ENCODE measurements around the gene SSR3. TPM values are rescaled to one million over a fixed set of nuclear protein-coding genes. Genes with fewer than 3 reads are reported as not detected.

SSR3 gene
- total RNA-seq, 2 experiments from 2014 or later: 63.3 to 158 TPM

DNA sequence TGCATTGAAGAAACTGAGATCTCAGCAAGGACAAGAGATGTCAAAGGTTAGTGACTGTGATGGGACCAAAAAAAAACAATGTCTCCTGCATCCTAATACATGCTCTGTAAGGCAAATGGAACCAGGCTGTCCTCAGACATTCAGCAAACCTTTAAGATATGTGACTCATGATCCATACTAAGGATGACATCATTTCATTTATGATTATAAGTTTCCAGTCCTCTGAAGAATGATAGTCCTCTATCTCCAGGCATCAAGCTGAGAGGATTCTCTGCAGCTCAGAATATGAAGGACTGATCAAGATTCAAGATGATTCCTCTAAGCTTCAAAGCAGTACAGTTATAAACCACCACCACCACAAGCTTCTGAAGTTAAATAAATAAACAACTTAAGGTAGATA, 47.6 kb downstream of the SSR3 start:
- TF ChIP-seq EZH2phosphoT487 (IDR thresholded peaks at IDR 0.05; ENCODE audit: borderline replicate concordance, low read depth, low read length): no peak
- TF ChIP-seq, protein P1, sequence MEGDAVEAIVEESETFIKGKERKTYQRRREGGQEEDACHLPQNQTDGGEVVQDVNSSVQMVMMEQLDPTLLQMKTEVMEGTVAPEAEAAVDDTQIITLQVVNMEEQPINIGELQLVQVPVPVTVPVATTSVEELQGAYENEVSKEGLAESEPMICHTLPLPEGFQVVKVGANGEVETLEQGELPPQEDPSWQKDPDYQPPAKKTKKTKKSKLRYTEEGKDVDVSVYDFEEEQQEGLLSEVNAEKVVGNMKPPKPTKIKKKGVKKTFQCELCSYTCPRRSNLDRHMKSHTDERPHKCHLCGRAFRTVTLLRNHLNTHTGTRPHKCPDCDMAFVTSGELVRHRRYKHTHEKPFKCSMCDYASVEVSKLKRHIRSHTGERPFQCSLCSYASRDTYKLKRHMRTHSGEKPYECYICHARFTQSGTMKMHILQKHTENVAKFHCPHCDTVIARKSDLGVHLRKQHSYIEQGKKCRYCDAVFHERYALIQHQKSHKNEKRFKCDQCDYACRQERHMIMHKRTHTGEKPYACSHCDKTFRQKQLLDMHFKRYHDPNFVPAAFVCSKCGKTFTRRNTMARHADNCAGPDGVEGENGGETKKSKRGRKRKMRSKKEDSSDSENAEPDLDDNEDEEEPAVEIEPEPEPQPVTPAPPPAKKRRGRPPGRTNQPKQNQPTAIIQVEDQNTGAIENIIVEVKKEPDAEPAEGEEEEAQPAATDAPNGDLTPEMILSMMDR (conservative IDR thresholded peaks at IDR 0.05; ENCODE audit: low read length): no peak
- no peak for DNase-seq (ENCODE audit: low spot score)
- Histone ChIP-seq H3K4me3 (ENCODE audit: low read depth, low read length, poor library complexity, severe bottlenecking) (no peak overlapping the region), H4K20me1 (ENCODE audit: insufficient read depth, low read length) (no peaks in the 10 kb centered on the region), H3K9me3 (ENCODE audit: low read length) (no peaks in the 10 kb centered on the region), H3K27ac (ENCODE audit: low read depth, low read length, poor library complexity, severe bottlenecking) (no peak overlapping the region), H3K4me2 (ENCODE audit: low read length) (no peak overlapping the region), H3K36me3 (ENCODE audit: insufficient read depth, low read length) (no peaks in the 10 kb centered on the region), H3K4me1 (ENCODE audit: insufficient read depth, low read length, poor library complexity, severe bottlenecking) (peaks cover 6% of the 10 kb centered on the region), H2AFZ (ENCODE audit: low read length) (no peak overlapping the region), H3K79me2 (ENCODE audit: insufficient read depth, low read depth, low read length) (no peaks in the 10 kb centered on the region), H3K9me2 (ENCODE audit: insufficient read depth, low read length) (0 out of 2 replicates have a peak, but pooled peaks cover 3% of the 10 kb centered on the region)
- POLR2A ChIA-PET: interaction anchor here (0.6 to 1.6 kb wide), 3 partner anchors 21 to 718 kb away, joined by 4 to 5 read pairs (median 5); no protein-coding TSS in a partner anchor
- no TSS peak for BruUV-seq (replicated peaks)
- CTCF ChIA-PET (ENCODE audit: unreplicated experiment): no interaction called here
- intact Hi-C loops (cut with micrococcal nuclease; ENCODE audit: unreplicated experiment): loop anchor here (5.0 kb wide), 1 partner anchor 120 kb away; no protein-coding TSS in a partner anchor

DNA sequence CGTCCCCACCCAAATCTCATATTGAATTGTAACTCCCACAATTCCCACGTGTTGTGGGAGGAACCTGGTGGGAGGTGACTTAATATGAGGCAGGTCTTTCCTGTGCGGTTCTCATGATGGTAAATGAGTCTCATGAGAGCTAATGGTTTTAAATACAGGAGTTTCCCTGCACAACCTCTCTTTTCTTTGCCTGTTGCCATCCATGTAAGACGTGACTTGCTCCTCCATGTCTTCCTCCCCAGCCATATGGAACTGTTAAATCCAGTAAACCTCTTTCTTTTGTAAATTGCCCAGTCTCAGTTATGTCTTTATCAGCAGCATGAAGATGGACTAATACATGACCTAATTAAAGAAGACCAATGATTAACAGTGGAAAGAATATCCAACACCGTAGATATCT, 56.6 kb downstream of the SSR3 start:
- intact Hi-C loops (cut with micrococcal nuclease; ENCODE audit: unreplicated experiment): no loop called here
- no peaks in the 10 kb centered on the region for H3K36me3 ChIP-seq (ENCODE audit: insufficient read depth, low read length)
- H3K27ac ChIP-seq (ENCODE audit: low read depth, low read length, poor library complexity, severe bottlenecking): no peak overlapping the region
- H3K4me3 ChIP-seq (ENCODE audit: low read depth, low read length, poor library complexity, severe bottlenecking): no peak overlapping the region
- peaks cover 21% of the 10 kb centered on the region; the same call in 1 of the 2 replicates for H3K9me3 ChIP-seq (ENCODE audit: low read length)
- H2AFZ ChIP-seq (ENCODE audit: low read length): no peak overlapping the region
- DNase-seq (ENCODE audit: low spot score): no peak
- H3K4me2 ChIP-seq (ENCODE audit: low read length): no peak overlapping the region
- ChIA-PET CTCF (ENCODE audit: unreplicated experiment) (no interaction called here), POLR2A (no interaction called here)
- H3K4me1 ChIP-seq (ENCODE audit: insufficient read depth, low read length, poor library complexity, severe bottlenecking): no peaks in the 10 kb centered on the region
- no TSS peak for BruUV-seq (replicated peaks)
- H3K79me2 ChIP-seq (ENCODE audit: insufficient read depth, low read depth, low read length): no peaks in the 10 kb centered on the region
- TF ChIP-seq, protein P1 (conservative IDR thresholded peaks at IDR 0.05; ENCODE audit: low read length): no peak
- TF ChIP-seq EZH2phosphoT487 (IDR thresholded peaks at IDR 0.05; ENCODE audit: borderline replicate concordance, low read depth, low read length): no peak
- H3K9me2 ChIP-seq (ENCODE audit: insufficient read depth, low read length): 0 out of 2 replicates have a peak, but pooled peaks cover 3% of the 10 kb centered on the region
- H4K20me1 ChIP-seq (ENCODE audit: insufficient read depth, low read length): no peaks in the 10 kb centered on the region

DNA sequence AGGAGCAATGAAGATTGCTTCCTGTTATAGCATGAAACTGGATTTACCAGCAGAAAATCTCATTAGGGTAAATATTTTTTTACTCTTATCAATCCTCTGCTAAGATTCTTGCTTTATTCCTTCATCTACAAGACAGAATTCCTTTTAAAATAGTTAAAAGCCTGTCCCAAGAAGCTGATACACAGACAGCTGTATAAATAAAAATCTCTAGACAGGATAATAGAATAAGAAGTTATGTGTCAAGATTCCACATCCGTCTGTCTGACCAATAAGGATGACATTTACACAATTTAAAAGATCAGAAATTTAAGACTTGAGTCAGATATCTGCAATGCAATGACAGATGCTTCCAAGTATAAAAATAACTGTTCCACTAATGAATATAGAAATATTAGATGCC, 57.6 kb downstream of the SSR3 start:
- Histone ChIP-seq H2AFZ (ENCODE audit: low read length) (no peak overlapping the region), H3K9me3 (ENCODE audit: low read length) (peaks cover 21% of the 10 kb centered on the region; the same call in 1 of the 2 replicates), H3K36me3 (ENCODE audit: insufficient read depth, low read length) (no peaks in the 10 kb centered on the region), H3K27ac (ENCODE audit: low read depth, low read length, poor library complexity, severe bottlenecking) (no peak overlapping the region), H3K79me2 (ENCODE audit: insufficient read depth, low read depth, low read length) (no peaks in the 10 kb centered on the region), H3K4me3 (ENCODE audit: low read depth, low read length, poor library complexity, severe bottlenecking) (no peak overlapping the region), H3K9me2 (ENCODE audit: insufficient read depth, low read length) (no peaks in the 10 kb centered on the region), H4K20me1 (ENCODE audit: insufficient read depth, low read length) (no peaks in the 10 kb centered on the region), H3K4me2 (ENCODE audit: low read length) (no peak overlapping the region), H3K4me1 (ENCODE audit: insufficient read depth, low read length, poor library complexity, severe bottlenecking) (no peaks in the 10 kb centered on the region)
- POLR2A ChIA-PET: no interaction called here
- DNase-seq (ENCODE audit: low spot score): no peak
- CTCF ChIA-PET (ENCODE audit: unreplicated experiment): no interaction called here
- TF ChIP-seq EZH2phosphoT487 (IDR thresholded peaks at IDR 0.05; ENCODE audit: borderline replicate concordance, low read depth, low read length): no peak
- TF ChIP-seq, protein P1 (conservative IDR thresholded peaks at IDR 0.05; ENCODE audit: low read length): no peak
- no TSS peak for BruUV-seq (replicated peaks)
- intact Hi-C loops (cut with micrococcal nuclease; ENCODE audit: unreplicated experiment): no loop called here

All from OCI-LY7 (cell line).